GDM1 (cell line): ENCODE results near the gene PHPT1.
"Not testable (repeated sequence)": the region's sequence is repeated elsewhere in the genome, so short reads cannot be mapped to it uniquely, and the experiment has no call there.

Experiments used
- DNase-seq: peaks from one replicate; lab custom pipeline; 2025; lab: John Stamatoyannopoulos, UW

PHPT1 gene

GRCh38 chr9:136860529-136860928, 11.3 kb downstream of the PHPT1 start:
- no peak for DNase-seq

- no peak for DNase-seq
These were observed 12.0 kb downstream of the PHPT1 start for GRCh38 chr9:136860933-136861873.

DNA sequence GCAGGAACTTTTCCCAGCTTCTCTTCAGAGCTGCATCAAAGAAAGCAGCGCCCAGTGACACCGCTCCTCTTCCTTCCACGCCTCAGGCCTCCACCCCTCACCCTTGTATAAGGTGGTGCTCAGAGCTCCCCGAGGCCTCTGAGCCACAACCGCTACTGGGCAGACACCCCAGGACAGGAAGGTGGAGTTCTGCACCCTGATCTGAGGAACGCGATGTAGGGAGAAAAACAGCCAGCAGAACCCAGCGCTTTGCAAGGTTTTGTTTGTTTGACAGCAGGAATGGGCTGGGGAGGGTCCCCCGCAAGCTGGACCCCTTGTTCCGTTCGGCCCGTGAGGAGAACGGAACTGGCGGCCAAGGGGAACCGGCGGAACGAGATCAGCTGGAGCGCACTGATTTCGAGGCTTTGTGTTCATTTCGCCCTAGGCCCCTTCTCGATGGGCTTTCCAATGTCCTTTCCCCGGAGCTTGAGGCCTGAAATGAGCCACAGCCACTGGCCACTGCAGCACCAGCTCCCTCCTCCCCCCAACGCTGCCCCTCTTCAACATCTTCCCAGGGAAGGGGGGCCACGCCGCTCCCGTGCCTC, 12.8 kb downstream of the PHPT1 start:
- DNase-seq, result no peak

DNA sequence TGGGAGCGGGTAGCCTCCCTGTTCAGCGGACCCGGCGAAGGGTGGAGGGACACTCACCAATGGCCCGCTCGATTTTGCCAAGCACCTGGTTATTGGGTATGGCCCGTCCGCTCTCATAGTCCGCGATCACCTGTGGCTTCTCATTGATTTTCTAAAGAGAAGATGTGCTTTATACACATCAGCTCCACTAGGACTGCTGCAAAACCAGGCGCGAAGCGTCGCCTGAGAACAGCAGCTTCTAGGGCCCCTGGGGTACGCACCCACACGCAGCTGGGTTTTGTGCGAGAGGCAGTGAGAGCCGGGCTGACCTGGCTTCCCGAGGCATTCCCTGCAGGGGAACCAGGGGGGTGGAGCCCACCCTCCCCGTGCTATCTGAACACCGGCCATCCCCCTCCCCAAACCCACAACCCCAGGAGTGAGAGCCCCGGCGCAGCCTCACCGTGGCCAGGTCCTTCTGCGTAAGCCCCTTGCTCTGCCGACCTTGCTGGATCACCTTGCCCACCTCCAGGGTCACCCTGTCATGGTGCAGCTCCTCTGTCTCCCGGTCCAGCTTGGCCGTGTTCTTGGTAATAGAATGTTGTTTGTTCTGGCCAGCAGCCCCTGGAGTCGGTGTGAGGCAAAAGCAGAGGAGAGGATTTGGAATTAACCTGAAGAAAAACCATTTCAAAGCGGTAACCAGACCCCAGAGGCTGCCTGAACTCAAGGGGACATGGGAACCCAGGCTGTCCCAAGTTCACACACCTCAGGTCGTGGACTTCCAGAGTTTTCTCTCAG, 13.8 kb downstream of the PHPT1 start:
- DNase-seq, result no peak

DNA sequence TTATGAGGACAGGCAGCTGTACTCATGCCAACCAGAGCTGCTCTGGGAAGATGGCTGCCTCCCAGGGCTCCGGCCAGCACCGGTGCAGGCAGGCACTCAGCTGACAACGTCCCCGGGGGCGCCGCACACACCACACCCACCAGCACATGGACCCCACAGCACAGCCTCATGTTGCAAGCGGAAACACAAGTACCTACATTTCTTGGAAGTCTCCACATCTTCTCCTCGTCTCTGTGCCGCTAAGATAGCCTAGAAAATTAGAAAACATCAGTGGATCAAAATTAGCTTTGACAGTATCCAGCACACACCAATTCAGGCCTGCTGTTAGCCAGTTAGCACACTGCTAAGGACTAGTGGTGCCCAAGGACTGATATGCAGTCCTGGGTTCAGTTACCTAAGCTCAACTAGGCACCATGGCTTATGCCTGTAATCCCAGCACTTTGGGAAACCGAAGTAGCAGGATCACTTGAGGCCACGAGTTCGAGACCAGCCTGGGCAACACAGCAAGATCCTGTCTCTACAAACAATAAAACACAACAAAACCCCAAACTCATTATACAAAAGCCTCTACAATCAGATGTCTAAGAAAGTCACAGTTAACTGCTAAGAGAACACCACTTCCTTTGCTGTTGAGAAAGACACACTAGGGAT, 14.5 kb downstream of the PHPT1 start:
- no peak for DNase-seq

DNA sequence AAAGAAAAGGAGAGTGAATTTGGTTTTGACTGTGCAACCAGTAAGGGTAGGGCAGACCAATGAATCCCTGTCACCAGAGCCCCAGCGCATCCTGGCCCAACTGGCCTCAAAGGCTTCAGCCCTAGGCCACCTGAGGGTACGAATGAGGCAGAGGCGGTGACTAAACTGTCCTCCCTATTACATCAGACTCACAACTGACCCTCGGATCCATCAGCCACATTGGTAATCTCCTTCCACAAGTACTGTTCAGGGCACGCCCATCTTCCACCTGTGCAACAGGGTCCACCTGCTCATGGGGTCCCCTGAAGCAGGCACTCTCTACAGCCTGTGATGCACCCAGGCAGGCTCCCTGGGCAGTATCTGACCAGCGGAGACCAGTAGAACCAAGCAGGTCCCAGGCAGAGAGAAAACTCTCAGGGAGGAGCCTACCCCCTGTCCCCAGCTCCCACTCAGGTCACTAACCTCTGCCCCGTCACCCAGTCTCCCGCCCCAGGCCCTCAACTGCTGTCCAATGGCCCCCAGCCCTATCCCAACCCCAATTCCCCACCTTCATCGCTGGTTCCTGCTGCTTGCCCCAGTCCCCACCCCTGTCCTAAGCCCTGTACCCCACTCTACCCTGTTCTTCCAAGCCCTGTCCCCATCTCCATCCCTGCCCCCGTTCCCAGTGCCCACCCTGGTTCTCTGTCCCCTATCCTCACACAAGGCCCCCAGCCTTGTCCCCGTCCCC, 16.0 kb downstream of the PHPT1 start:
- no peak for DNase-seq

- DNase-seq, result no peak
These were observed 16.5 kb downstream of the PHPT1 start for GRCh38 chr9:136865768-136866103.

DNA sequence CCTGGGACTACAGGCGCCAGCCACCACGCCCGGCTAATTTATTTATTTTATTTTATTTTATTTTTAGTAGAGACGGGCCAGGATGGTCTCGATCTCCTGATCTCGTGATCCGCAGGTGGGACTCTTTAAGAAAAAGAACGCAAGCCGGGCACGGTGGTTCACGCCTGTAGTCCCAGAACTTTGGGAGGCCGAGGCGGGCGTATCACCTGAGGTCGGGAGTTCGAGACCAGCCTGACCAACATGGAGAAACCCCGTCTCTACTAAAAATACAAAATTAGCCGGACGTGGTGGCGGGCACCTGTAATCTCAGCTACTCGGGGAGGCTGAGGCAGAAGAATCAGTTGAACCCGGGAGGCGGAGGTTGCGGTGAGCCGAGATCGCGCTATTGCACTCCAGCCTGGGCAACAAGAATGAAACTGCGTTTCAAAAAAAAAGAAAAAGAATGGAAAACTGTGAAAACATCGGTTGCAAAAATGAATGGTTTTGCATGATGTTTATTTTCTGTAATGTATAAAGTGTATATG, 17.8 kb downstream of the PHPT1 start:
- DNase-seq, result not testable (repeated sequence)

DNA sequence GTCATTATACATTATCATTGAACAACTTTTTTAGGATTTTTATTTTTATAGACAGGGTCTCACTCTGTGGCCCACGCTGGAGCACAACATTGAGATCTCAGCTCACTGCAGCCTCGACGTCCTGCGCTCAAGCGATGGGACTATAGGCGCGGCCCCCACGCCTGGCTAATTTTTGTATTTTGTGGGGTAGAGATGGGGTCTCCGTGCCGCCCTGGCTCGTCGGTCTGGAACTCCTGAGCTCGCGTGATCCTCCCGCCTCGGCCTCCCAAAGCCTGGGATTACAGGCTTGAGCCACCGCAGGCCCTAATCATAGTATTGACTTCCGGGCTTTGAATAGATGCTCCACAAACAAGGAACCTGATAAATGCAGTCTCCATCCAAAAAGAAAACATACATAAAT, 18.3 kb downstream of the PHPT1 start:
- no peak for DNase-seq

- no peak for DNase-seq
These were observed 18.7 kb downstream of the PHPT1 start for GRCh38 chr9:136867917-136868316.

- DNase-seq, result no peak
These were observed 19.4 kb downstream of the PHPT1 start for GRCh38 chr9:136868644-136869043.

GRCh38 chr9:136869611-136870010, 20.4 kb downstream of the PHPT1 start:
- not testable (repeated sequence) for DNase-seq

- DNase-seq, result no peak
These were observed 25.9 kb downstream of the PHPT1 start for GRCh38 chr9:136875155-136875554.

DNA sequence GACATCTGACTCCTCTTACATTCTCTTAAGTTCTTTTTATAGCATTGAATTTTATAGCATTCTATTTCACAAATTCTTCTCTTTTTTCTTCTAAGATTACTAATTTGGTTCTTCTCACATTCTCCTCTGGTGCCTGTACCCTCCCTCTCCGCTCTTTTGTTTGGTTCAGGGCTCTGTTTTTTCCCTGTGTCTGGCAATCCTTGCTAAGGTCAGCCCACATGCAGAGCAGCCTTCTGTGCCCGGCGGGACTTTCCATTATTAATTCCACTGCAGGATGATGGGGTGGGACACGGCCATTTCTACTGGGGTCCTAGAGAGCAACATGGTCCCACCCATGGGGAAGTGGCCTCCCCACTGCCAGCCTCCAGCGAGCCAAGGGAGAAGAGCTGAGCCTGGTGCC, 27.3 kb downstream of the PHPT1 start:
- DNase-seq, result no peak

- DNase-seq, result no peak
These were observed 31.4 kb downstream of the PHPT1 start for GRCh38 chr9:136880651-136881050.

DNA sequence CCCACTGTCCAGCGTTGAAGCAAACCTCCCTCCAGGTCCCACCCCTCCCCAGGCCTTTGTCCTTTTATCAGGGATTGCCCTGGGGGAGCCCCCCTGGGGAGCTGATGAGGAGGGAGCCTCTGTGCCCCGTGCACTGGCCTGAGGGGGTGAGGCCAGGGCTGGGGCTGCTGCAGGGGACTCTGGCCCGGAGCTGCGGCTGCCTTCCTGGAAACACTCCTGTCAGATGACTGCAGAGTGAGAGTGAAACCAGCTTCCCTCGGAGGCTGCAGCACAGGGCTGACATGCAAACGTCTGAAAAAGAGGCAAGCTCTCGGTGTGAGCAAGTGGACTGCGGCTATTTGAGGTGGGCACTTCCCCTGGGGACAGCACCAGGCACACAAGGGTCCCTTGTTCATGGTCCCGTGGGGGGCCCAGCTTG, 32.5 kb downstream of the PHPT1 start:
- DNase-seq, result no peak

DNA sequence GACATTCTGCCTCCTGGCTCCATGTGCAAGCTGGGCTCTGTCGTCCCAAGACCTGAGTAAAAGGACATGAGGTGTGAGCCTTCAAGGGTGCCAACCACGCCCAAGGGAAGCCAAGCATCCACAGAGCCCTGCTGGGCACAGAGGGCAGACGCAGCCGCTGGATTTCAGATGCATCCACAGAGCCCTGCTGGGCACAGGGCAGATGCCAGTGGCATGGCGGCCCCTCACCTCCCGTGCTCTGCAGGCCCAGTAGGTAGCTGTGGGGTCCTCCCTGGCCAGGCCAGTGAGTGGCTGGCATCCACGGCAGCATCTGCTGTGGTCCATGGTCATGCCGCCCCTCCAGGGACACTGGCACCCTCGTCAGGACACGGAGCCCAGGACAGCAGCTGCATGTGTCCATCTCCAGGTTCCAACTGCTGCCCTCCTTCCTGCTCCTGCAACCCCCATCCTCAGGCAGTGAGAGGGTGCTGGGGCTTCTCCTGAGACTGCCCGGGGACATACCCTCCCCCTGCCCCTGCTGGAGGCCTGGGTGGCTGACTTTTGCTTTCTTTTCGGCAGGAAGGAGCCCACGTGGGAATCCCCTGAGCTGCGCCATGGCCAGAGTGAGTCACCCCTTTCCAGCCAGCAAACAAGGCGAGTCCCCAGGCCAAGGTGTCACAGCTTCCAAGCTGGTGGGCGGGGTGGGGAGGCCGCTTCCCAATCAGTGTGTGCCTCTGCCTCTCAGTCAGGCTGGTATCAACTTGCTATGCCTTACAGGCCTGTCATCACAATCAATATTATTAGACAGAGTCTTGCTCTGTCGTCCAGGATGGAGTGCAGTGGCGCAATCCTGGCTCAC, 33.1 kb downstream of the PHPT1 start:
- DNase-seq, result peak; percentile 16

GRCh38 chr9:136882947-136883283, 33.7 kb downstream of the PHPT1 start:
- DNase-seq, result not testable (repeated sequence)

DNA sequence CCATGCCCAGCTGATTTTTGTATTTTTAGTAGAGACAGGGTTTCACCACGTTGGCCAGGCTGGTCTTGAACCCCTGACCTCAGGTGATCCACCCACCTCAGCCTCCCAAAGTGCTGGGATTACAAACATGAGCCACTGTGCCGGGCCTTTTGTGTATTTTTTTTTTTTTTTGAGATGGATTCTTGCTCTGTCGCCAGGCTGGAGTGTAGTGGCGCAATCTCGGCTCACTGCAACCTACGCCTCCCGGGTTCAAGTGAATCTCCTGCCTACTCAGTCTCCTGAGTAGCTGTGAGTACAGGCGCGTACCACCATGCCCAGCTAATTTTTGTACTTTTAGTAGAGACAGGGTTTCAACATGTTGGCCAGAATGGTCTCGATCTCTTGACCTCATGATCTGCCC, 34.5 kb downstream of the PHPT1 start:
- DNase-seq, result not testable (repeated sequence)

DNA sequence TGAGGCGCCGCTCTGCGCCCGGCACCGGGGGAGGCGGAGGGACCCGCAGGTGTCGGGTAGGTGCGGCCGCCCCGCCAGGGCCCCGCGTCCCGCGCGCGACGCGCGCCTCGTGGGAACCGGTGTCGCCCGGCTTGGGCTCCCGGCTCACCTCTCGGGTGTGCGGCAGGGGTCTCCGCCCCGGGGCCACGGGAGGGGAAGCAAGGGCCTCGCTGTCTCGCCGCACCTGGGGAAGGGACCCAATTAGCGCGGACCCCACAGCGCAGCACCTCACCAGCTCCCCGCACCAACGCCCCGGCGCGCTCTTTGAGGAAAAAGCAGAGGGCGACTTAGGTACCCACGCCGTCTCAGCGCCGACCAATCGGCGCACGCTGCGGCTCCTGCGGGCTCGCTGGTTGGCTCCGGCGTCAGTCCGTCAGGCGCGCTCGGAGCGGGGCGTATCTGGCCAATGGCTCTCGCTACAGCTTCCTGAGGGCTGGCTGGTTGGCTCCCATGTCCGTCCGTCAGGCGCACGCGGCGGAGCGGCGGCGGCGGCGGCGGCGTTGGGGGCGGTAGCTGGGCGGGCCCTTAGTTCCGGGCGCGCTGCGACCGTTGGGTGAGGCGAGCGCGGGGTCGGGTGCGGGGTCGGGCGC, 36.9 kb downstream of the PHPT1 start, which contains the start of gene TRAF2:
TSS of gene TRAF2 (plus strand) at position 567 of the 629 bp plus-strand sequence. CDS start 12,225 bp downstream, outside the sequence.
- peak; percentile 98 for DNase-seq
